Measurements from ENCODE around the gene TBC1D4.

DNA sequence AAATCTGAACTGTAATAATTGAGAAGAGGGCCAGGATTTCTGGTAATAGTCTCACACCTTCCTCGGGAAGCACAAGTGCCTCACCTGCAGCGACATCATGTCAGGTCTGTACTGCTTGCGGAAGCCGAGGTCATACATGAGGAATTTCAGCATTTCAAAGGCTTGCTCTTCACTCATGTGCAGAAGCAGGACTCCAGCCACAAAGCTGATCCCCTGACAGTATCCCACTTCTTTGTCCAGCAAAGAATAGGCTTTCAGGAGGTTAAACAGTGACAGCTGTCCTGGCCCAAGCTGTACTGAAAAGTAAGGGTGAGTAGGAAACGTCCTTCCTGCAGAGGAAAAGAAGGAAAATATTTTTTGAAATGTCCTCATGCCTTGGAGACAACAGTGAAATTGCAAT is 182.7 kb downstream of the TBC1D4 start:
- no peak for TF ChIP-seq EZH2phosphoT487 (IDR thresholded peaks at IDR 0.05; ENCODE audit: borderline replicate concordance, low read length)
- TF ChIP-seq, protein P1, sequence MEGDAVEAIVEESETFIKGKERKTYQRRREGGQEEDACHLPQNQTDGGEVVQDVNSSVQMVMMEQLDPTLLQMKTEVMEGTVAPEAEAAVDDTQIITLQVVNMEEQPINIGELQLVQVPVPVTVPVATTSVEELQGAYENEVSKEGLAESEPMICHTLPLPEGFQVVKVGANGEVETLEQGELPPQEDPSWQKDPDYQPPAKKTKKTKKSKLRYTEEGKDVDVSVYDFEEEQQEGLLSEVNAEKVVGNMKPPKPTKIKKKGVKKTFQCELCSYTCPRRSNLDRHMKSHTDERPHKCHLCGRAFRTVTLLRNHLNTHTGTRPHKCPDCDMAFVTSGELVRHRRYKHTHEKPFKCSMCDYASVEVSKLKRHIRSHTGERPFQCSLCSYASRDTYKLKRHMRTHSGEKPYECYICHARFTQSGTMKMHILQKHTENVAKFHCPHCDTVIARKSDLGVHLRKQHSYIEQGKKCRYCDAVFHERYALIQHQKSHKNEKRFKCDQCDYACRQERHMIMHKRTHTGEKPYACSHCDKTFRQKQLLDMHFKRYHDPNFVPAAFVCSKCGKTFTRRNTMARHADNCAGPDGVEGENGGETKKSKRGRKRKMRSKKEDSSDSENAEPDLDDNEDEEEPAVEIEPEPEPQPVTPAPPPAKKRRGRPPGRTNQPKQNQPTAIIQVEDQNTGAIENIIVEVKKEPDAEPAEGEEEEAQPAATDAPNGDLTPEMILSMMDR (conservative IDR thresholded peaks at IDR 0.05; ENCODE audit: low read depth, low read length), result no peak
